Measurements from ENCODE around the gene ASCL1.

ASCL1 gene

GRCh38 chr12:102950950-102951619 is 6.4 kb upstream of the ASCL1 start:
- Histone ChIP-seq H3K27me3 (ENCODE audit: low read length) (no peaks in the 10 kb centered on the region), H3K79me2 (ENCODE audit: insufficient read depth, low read length) (no peaks in the 10 kb centered on the region), H3K4me3 (ENCODE audit: insufficient read depth, low read length, poor library complexity, severe bottlenecking) (no peak overlapping the region)

GRCh38 chr12:102951841-102952240 is 5.6 kb upstream of the ASCL1 start:
- no peaks in the 10 kb centered on the region for H3K27me3 ChIP-seq (ENCODE audit: low read length)
- H3K27ac ChIP-seq (ENCODE audit: low read depth, low read length), result no peak overlapping the region
- no peaks in the 10 kb centered on the region for H3F3A ChIP-seq (ENCODE audit: insufficient read depth)
- H4K20me1 ChIP-seq (ENCODE audit: low read depth, low read length), result no peaks in the 10 kb centered on the region
- no peak overlapping the region for H2AFZ ChIP-seq (ENCODE audit: low read depth, low read length, severe bottlenecking)
- no peak overlapping the region for H3K9ac ChIP-seq (ENCODE audit: low read length)
- no peak overlapping the region for H3K4me3 ChIP-seq (ENCODE audit: insufficient read depth, low read length, poor library complexity, severe bottlenecking)
- H3K36me3 ChIP-seq (ENCODE audit: low read length), result no peaks in the 10 kb centered on the region
- no peaks in the 10 kb centered on the region for H3K79me2 ChIP-seq (ENCODE audit: insufficient read depth, low read length)
- no peak for TF ChIP-seq CTCF (IDR thresholded peaks at IDR 0.05; ENCODE audit: insufficient read depth, low read length, poor library complexity, severe bottlenecking)
- TF ChIP-seq EZH2phosphoT487 (conservative IDR thresholded peaks at IDR 0.05; ENCODE audit: low read length), result no peak
- no peak overlapping the region for H3K4me2 ChIP-seq (ENCODE audit: low read depth, low read length, poor library complexity, severe bottlenecking)
- H3K9me2 ChIP-seq (replicated peaks; ENCODE audit: insufficient read depth, low read length), result no peaks in the 10 kb centered on the region
- no peaks in the 10 kb centered on the region for H3K9me3 ChIP-seq (ENCODE audit: insufficient read depth, low read length)

More at GRCh38 chr12:102950950-102951619, 6.4 kb upstream of the ASCL1 start:
- H3K9ac ChIP-seq (ENCODE audit: low read length), result no peak overlapping the region
- H2AFZ ChIP-seq (ENCODE audit: low read depth, low read length, severe bottlenecking), result no peak overlapping the region
- H3K36me3 ChIP-seq (ENCODE audit: low read length), result no peaks in the 10 kb centered on the region
- H3K27ac ChIP-seq (ENCODE audit: low read depth, low read length), result no peak overlapping the region
- H3K9me2 ChIP-seq (replicated peaks; ENCODE audit: insufficient read depth, low read length), result no peaks in the 10 kb centered on the region
- H3F3A ChIP-seq (ENCODE audit: insufficient read depth), result no peaks in the 10 kb centered on the region
- TF ChIP-seq EZH2phosphoT487 (conservative IDR thresholded peaks at IDR 0.05; ENCODE audit: low read length), result no peak
- TF ChIP-seq CTCF (IDR thresholded peaks at IDR 0.05; ENCODE audit: insufficient read depth, low read length, poor library complexity, severe bottlenecking), result no peak
- no peak overlapping the region for H3K4me2 ChIP-seq (ENCODE audit: low read depth, low read length, poor library complexity, severe bottlenecking)
- H4K20me1 ChIP-seq (ENCODE audit: low read depth, low read length), result no peaks in the 10 kb centered on the region
- H3K9me3 ChIP-seq (ENCODE audit: insufficient read depth, low read length), result no peaks in the 10 kb centered on the region

GRCh38 chr12:102953221-102953620 is 4.3 kb upstream of the ASCL1 start:
- Histone ChIP-seq H3K9me2 (replicated peaks; ENCODE audit: insufficient read depth, low read length) (no peaks in the 10 kb centered on the region), H2AFZ (ENCODE audit: low read depth, low read length, severe bottlenecking) (no peak overlapping the region), H3K4me2 (ENCODE audit: low read depth, low read length, poor library complexity, severe bottlenecking) (no peak overlapping the region), H3K4me3 (ENCODE audit: insufficient read depth, low read length, poor library complexity, severe bottlenecking) (no peak overlapping the region), H3K9me3 (ENCODE audit: insufficient read depth, low read length) (no peaks in the 10 kb centered on the region), H3K27me3 (ENCODE audit: low read length) (no peaks in the 10 kb centered on the region), H3K79me2 (ENCODE audit: insufficient read depth, low read length) (no peaks in the 10 kb centered on the region), H3F3A (ENCODE audit: insufficient read depth) (no peaks in the 10 kb centered on the region), H4K20me1 (ENCODE audit: low read depth, low read length) (no peaks in the 10 kb centered on the region), H3K36me3 (ENCODE audit: low read length) (no peaks in the 10 kb centered on the region), H3K27ac (ENCODE audit: low read depth, low read length) (no peak overlapping the region), H3K9ac (ENCODE audit: low read length) (no peak overlapping the region)
- TF ChIP-seq CTCF (IDR thresholded peaks at IDR 0.05; ENCODE audit: insufficient read depth, low read length, poor library complexity, severe bottlenecking) (no peak), EZH2phosphoT487 (conservative IDR thresholded peaks at IDR 0.05; ENCODE audit: low read length) (no peak)

Data from SU-DHL-6 (cell line).